Activated B cell treated with CpG ODN at 0.5 μM for 24 hours (primary cell): Measurements from ENCODE around the gene ROM1. TPM values are rescaled to one million over a fixed set of nuclear protein-coding genes. Genes with fewer than 3 reads are reported as not detected.
A peak's percentile ranks its signal among the peaks of the same experiment; 100 is the strongest.

Experiments used
- ATAC-seq: fragments of 200-7000 bp; cut with Tn5 transposase; one replicate; pipeline ENCODE4 v1.10.0; 2021; ENCODE audit warnings: low read depth, mild to moderate bottlenecking, moderate library complexity
- CTCF ChIA-PET: fragments of 350-600 bp; sonication (Branson Sonifier 250); formaldehyde crosslinking; loops from one replicate; lab custom pipeline; 2021; ENCODE audit warnings: antibody characterized with exemption; lab: Charles Lee
- POLR2A ChIA-PET: fragments of 350-600 bp; sonication (Branson Sonifier 250); formaldehyde crosslinking; loops from one replicate; lab custom pipeline; 2021; ENCODE audit warnings: antibody characterized with exemption; lab: Charles Lee
- DNase-seq: peaks from one replicate; pipeline ENCODE4 v3.0.0; 2022
- H3K27ac Mint-ChIP-seq: one replicate; pipeline ENCODE4 v1.8.0; 2020; ENCODE audit warnings: mixed read lengths
- H3K27me3 Mint-ChIP-seq: one replicate; pipeline ENCODE4 v1.8.0; 2021; ENCODE audit warnings: mixed read lengths
- H3K36me3 Mint-ChIP-seq: one replicate; pipeline ENCODE4 v1.8.0; 2021; ENCODE audit warnings: low read depth, mixed read lengths
- H3K4me1 Mint-ChIP-seq: one replicate; pipeline ENCODE4 v1.8.0; 2021; ENCODE audit warnings: mixed read lengths
- H3K4me3 Mint-ChIP-seq: one replicate; pipeline ENCODE4 v1.8.0; 2020; ENCODE audit warnings: mild to moderate bottlenecking, mixed read lengths
- H3K9me3 Mint-ChIP-seq: one replicate; pipeline ENCODE4 v1.8.0; 2020; ENCODE audit warnings: mixed read lengths
- CTCF ChIP-seq: fragments of 200-600 bp; IDR thresholded peaks from one replicate; pipeline ENCODE4 v1.8.0; 2022; ENCODE audit warnings: antibody characterized with exemption, mild to moderate bottlenecking
- intact Hi-C: fragments of 100-400 bp; cut with micrococcal nuclease; formaldehyde crosslinking; loops from one replicate; pipeline ENCODE4 v1.15.1; 2024
- total RNA-seq: library from RNA; stranded (reverse); gene quantifications from 2 replicates; pipeline ENCODE4 v1.2.3, GENCODE V29; 2022

The ROM1 gene
- total RNA-seq, 1 donor from 2014 or later = 0.89 TPM

GRCh38 chr11:62632492-62632891 lies 19.4 kb downstream of the ROM1 start:
- H3K4me1 Mint-ChIP-seq = peaks cover 5% of the 10 kb centered on the region
- CTCF ChIA-PET = no interaction called here
- no peak for DNase-seq
- no peaks in the 10 kb centered on the region for H3K9me3 Mint-ChIP-seq
- POLR2A ChIA-PET = no interaction called here
- H3K4me3 Mint-ChIP-seq = no peak overlapping the region
- H3K27ac Mint-ChIP-seq = no peak overlapping the region
- no peaks in the 10 kb centered on the region for H3K27me3 Mint-ChIP-seq
- ATAC-seq = no peak
- H3K36me3 Mint-ChIP-seq = peaks cover 88% of the 10 kb centered on the region
- intact Hi-C loops = no loop called here
- TF ChIP-seq CTCF = no peak

GRCh38 chr11:62644220-62644619 lies 31.2 kb downstream of the ROM1 start:
- ChIA-PET CTCF (no interaction called here), POLR2A (interaction anchor here (0.6 to 5.8 kb wide), 11 partner anchors 9 to 188 kb away, joined by 3 to 130 read pairs (median 7); partner anchors contain the start of genes B3GAT3, C11orf98, CSKMT and INTS5)
- Mint-ChIP-seq H3K36me3 (peaks cover 35% of the 10 kb centered on the region), H3K27ac (peak overlapping the region; percentile 12), H3K4me3 (peak overlapping the region; percentile 32), H3K4me1 (peaks cover 36% of the 10 kb centered on the region), H3K27me3 (no peaks in the 10 kb centered on the region), H3K9me3 (no peaks in the 10 kb centered on the region)
- no peak for DNase-seq
- no peak for ATAC-seq
- TF ChIP-seq CTCF = no peak
- intact Hi-C loops = no loop called here

GRCh38 chr11:62645671-62645945 lies 32.6 kb downstream of the ROM1 start:
- peak overlapping the region; percentile 93 for H3K4me3 Mint-ChIP-seq
- peak overlapping the region; percentile 86 for H3K27ac Mint-ChIP-seq

GRCh38 chr11:62645946-62646824 lies 33.1 kb downstream of the ROM1 start, which contains the start of gene GANAB:
TSS of gene GANAB (minus strand) at chr11:62646613. CDS start at chr11:62646599, 14 bp downstream.
- no peaks in the 10 kb centered on the region for H3K27me3 Mint-ChIP-seq
- no peaks in the 10 kb centered on the region for H3K9me3 Mint-ChIP-seq
- POLR2A ChIA-PET = interaction anchor here (0.5 to 5.8 kb wide), 38 partner anchors 8 to 1241 kb away, joined by 3 to 130 read pairs (median 4); partner anchors contain the start of genes AHNAK, B3GAT3, BSCL2 and C11orf98
- DNase-seq (peak; percentile 89), ATAC-seq (peak; percentile 99)
- intact Hi-C loops = loop anchor here (1.0 to 2.0 kb wide), 8 partner anchors 19 to 210 kb away; partner anchors contain the start of genes C11orf98, CSKMT, EML3 and HNRNPUL2
- H3K36me3 Mint-ChIP-seq = peaks cover 36% of the 10 kb centered on the region
- H3K4me1 Mint-ChIP-seq = peaks cover 34% of the 10 kb centered on the region
- peak within 1 kb of the TSS; percentile 86 for H3K27ac Mint-ChIP-seq
- no peak for TF ChIP-seq CTCF
- CTCF ChIA-PET = interaction anchor here (0.9 to 1.4 kb wide), 3 partner anchors 9 to 221 kb away, joined by 3 read pairs; no protein-coding TSS in a partner anchor
- peak within 1 kb of the TSS; percentile 93 for H3K4me3 Mint-ChIP-seq

More at GRCh38 chr11:62645671-62645945, 32.6 kb downstream of the ROM1 start:
- intact Hi-C loops = no loop called here
- DNase-seq (no peak), ATAC-seq (no peak)
- H3K4me1 Mint-ChIP-seq = peaks cover 36% of the 10 kb centered on the region
- H3K27me3 Mint-ChIP-seq = no peaks in the 10 kb centered on the region
- peaks cover 37% of the 10 kb centered on the region for H3K36me3 Mint-ChIP-seq
- no peak for TF ChIP-seq CTCF
- H3K9me3 Mint-ChIP-seq = no peaks in the 10 kb centered on the region
- CTCF ChIA-PET = interaction anchor here (1.4 kb wide), 1 partner anchor 221 kb away, joined by 3 read pairs; no protein-coding TSS in a partner anchor
- POLR2A ChIA-PET = interaction anchor here (0.7 to 5.8 kb wide), 17 partner anchors 9 to 236 kb away, joined by 3 to 130 read pairs (median 12); partner anchors contain the start of genes B3GAT3, BSCL2, C11orf98 and CSKMT
